ENCODE data around the gene COL8A2. TPM values are rescaled to one million over a fixed set of nuclear protein-coding genes. Genes with fewer than 3 reads are reported as not detected.

COL8A2 gene
- polyA plus RNA-seq, 3 donors from 2014 or later = 0.12 TPM; not detected in 2

DNA sequence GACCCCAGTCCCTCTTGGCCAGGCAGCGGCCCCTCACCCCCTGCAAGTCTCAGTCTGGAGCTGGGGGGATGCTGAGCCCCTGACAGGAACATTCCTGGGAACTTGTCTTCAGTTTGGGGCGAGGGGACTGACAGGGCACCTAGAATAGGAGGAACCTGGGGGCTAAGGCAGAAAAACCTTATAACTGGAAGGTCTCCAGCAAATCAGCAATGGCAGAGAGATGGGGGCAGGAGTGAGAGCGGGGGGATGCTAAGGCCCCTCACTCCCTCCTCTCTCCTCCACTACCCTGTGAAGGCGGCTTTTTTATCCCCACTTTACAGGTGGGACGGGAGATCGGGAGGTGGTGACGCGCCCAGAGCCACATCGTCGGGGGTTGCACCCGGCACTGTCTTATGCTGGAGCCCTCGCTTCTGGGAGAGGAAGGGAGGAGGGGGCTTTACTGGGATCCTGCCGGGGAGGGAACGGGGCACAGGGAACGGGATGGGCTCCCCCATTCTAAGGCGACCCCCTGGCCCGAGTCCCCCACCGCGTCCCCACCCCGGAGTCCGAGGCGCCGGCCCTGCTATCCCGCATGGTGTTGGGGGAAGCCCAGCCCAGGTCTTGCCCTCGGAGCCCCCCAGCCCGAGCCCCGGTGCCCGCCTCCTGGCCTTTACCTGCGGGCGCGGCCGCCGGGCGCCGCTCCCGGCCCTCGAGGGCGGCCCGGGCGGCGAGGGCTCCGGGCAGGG lies 456 bp downstream of the COL8A2 start:
- H3K4me3 Mint-ChIP-seq = peak overlapping the region; percentile 33 to 68 (median 60)
- peaks cover 23 to 24% of the 10 kb centered on the region in 2 donors for H3K4me1 Mint-ChIP-seq
- peaks cover 0 to 15% (median 7%) of the 10 kb centered on the region in 3 donors for H3K27me3 Mint-ChIP-seq (ENCODE audit: low read depth in 3 of 3)
- no peak for DNase-seq
- H3K36me3 Mint-ChIP-seq = peaks cover 0 to 3% (median 0%) of the 10 kb centered on the region in 3 donors
- H3K9me3 Mint-ChIP-seq = no peaks in the 10 kb centered on the region
- H3K27ac Mint-ChIP-seq = no peak overlapping the region

DNA sequence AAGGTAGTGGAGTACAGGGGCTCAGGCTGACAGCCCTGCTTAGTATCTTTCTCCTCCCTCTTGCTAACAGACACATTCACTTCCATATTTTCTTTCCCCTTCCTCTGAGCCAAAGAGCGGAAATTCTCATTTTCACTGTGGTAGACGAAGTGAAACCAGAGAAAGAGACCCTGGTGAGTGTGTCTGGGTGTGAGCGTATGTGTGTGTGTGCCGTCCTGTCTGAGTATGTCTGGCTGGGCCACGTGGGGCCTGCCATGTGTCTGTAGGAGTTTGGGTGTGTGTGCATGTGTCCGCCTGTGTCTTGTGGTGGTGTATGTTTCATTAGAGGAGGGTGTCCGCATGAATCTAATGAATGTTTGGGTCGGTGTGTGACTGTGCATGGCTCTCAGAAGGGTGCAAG lies 1.7 kb downstream of the COL8A2 start:
- Mint-ChIP-seq H3K27ac (peak overlapping the region in 1 of 6 donors; percentile 73), H3K27me3 (ENCODE audit: low read depth in 3 of 3) (peaks cover 0 to 15% (median 7%) of the 10 kb centered on the region in 3 donors), H3K36me3 (peaks cover 0 to 3% (median 0%) of the 10 kb centered on the region in 3 donors), H3K4me1 (peaks cover 23 to 24% of the 10 kb centered on the region in 2 donors), H3K9me3 (no peaks in the 10 kb centered on the region), H3K4me3 (peak overlapping the region; percentile 0 to 77 (median 2))
- peak; percentile 12 to 26 (median 17) for DNase-seq

DNA sequence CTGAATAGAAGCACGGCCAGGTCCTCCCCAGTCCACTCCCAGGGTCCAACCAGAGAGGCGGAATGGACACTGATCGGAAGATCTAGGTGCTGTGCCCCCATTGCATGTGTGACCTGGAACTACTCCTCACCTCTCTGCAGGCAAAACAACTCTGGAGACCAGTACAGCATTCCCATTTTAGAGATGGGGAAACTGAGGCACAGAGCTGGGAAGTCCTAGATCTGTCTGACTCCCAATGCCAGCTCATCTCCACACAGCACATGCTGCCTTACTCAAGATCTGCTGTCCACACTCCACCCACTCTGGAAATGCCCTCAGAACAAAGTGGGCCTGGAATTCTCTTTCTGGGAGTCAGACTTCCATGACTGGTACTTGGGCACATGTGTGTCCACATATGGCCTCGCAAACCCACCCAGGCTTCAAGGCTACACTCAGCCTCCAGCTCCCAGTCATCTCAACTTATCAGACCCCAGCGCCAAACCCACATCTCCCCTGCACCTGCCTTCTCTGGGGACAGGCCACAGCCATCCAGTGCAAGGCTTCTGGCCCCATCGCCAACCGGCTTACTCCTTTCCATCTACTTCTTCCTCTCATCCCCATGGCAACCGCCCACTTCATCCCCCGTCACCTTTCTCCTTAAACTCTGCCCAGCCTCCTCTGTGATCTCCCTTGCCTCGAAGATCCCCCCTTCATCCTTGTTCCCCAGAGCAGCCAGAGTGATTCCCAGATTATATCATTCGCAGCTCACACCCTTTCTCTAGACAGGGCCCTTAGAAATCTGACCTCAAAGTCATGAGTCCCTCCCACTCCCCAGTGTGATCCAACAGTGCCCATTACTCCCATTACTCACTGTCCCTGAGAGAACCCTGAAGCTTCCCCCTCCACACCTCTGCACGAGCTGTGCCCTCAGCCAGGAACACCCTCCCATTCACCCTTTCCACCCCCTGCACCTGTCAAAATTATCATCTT lies 2.7 kb downstream of the COL8A2 start:
- Mint-ChIP-seq H3K9me3 (no peaks in the 10 kb centered on the region), H3K36me3 (peaks cover 0 to 3% (median 0%) of the 10 kb centered on the region in 3 donors), H3K4me3 (no peak overlapping the region), H3K4me1 (peaks cover 23 to 24% of the 10 kb centered on the region in 2 donors), H3K27ac (no peak overlapping the region), H3K27me3 (ENCODE audit: low read depth in 3 of 3) (peaks cover 0 to 15% (median 7%) of the 10 kb centered on the region in 3 donors)
- DNase-seq = no peak

DNA sequence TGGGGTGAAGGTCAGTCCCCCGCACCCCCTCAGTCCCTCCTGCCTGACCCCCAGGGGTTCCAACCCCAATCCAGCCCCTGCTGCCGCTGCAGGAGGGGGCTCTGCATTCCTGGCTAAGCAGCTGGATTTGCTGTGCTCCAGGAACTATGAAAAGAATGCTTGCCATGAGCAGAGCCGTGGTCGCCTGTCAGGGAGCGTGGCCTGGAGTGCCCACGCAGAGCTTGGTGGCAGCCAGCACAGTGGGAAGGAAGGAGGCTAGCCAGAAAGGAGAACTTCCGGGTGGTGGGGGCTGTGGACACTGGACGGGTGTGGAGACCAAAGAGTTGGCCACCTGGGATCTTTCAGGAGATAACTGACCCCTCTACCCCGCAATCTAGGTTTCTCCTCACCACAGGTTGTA lies 5.6 kb downstream of the COL8A2 start:
- Mint-ChIP-seq H3K4me1 (peaks cover 9 to 14% of the 10 kb centered on the region in 2 donors), H3K4me3 (no peak overlapping the region), H3K27me3 (ENCODE audit: low read depth in 3 of 3) (peaks cover 0 to 11% (median 9%) of the 10 kb centered on the region in 3 donors), H3K27ac (no peak overlapping the region), H3K9me3 (no peaks in the 10 kb centered on the region), H3K36me3 (peaks cover 0 to 3% (median 0%) of the 10 kb centered on the region in 3 donors)
- no peak for DNase-seq

DNA sequence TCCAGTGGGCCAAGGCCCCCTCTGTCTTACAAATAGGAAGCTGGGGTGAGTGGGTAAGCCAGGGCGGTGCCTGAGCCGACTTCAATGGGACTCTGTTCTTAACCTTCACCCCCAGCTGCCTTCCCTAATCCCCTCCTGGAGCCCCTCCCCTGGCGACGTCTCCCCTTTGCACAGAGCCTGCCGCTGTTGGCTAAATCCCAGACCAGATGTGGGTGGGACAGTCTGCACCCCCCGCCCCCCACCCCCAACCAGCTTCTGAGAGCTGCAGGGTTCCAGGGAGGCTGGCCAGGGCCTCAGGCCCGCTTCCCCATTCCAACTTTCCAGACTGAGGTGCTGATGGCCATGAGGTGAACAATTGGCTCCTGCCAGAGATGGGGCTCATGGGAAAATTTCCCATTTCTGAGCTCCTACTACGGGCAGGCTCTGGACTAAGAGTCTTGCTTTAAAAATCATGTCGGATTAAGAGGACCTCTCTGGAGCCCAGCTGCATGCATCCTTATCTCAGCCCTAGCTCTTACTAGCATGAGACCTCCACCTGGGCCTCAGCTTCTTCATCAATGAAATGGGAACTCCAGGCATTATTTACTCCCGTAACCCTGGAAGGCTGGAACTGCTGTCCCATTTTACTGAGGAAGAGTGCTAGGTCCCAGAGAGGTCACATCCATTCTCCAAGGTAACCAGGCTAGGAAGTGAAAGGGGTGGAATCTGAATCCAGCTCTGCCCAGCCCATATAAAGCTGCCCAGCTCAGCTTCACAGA lies 6.4 kb downstream of the COL8A2 start:
- Mint-ChIP-seq H3K27ac (no peak overlapping the region), H3K27me3 (ENCODE audit: low read depth in 3 of 3) (peaks cover 0 to 9% (median 6%) of the 10 kb centered on the region in 3 donors), H3K36me3 (peaks cover 0 to 3% (median 0%) of the 10 kb centered on the region in 3 donors), H3K4me3 (no peak overlapping the region), H3K9me3 (no peaks in the 10 kb centered on the region), H3K4me1 (peaks cover 4 to 6% of the 10 kb centered on the region in 2 donors)
- DNase-seq = no peak

DNA sequence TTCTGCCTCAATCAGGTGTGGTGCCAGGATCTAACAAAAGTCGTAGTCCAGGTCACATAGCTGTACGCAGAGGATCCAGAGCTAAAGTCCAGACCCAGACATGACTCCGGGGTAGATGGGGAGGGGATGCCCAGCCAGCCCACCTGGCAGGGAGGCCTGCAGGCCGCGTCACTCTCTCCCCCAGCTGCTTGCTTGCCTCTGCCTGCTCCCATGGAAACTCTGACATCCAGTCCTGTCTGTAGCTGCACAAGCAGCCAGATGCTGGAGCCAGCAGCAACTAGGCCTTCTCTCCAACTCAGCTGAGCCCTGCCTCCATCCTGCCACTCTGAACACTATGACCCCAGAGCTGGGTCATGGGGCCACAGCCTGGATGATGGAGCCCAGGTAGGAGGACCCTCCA lies 8.1 kb downstream of the COL8A2 start:
- H3K27me3 Mint-ChIP-seq (ENCODE audit: low read depth in 3 of 3) = peaks cover 0 to 6% (median 2%) of the 10 kb centered on the region in 3 donors

DNA sequence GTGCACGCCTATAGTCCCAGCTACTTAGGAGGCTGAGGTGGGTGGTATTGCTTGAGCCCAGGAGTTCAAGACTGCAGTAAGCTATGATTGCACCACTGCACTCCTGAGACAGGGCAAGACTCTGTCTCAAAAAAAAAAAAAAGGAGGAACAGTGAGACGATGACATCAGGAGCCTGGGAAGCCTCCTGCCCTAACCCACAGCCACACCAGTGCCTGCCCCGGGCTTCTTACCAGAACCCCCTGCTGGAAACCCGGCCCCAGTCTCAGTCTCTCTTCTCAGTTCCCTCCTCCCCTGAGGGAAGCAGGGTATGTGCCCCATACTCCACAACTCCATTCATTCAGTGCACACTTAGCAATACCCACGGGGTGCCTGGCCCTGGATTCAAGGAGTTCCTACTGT lies 9.1 kb downstream of the COL8A2 start:
- no peak overlapping the region for H3K27ac Mint-ChIP-seq
- no peaks in the 10 kb centered on the region for H3K9me3 Mint-ChIP-seq
- no peaks in the 10 kb centered on the region for H3K4me1 Mint-ChIP-seq
- no peak for DNase-seq
- no peak overlapping the region for H3K4me3 Mint-ChIP-seq
- H3K36me3 Mint-ChIP-seq = no peaks in the 10 kb centered on the region
- H3K27me3 Mint-ChIP-seq (ENCODE audit: low read depth in 3 of 3) = peaks cover 0 to 6% (median 2%) of the 10 kb centered on the region in 3 donors

More for the DNA sequence above, 8.1 kb downstream of the COL8A2 start:
- Mint-ChIP-seq H3K4me1 (no peaks in the 10 kb centered on the region), H3K27ac (no peak overlapping the region), H3K4me3 (no peak overlapping the region), H3K36me3 (no peaks in the 10 kb centered on the region), H3K9me3 (no peaks in the 10 kb centered on the region)
- no peak for DNase-seq

DNA sequence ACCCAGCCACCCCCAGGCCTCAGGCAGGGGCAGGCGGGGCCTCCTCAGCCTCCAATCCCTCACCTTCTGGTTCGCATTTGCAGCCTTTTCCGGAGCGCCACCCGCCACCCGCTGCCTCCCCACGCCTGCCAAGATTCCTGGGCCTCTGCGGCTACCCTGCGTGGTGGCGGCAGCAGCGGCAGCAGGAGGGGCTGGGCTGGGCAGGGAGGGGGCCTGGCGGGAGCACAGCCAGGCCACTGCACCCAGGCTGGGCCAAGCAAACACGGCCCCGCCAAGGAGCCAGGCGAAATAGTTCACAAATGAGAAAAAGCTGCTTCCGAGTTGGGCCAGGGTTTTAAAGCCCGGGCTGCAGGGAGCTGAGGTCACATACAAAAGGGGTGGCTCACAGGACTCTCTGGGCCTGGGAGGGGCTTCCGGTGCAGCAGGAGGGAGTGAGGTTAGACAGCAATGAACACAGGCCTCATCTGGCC lies 9.8 kb downstream of the COL8A2 start:
- Mint-ChIP-seq H3K27me3 (ENCODE audit: low read depth in 3 of 3) (peaks cover 0 to 6% (median 2%) of the 10 kb centered on the region in 3 donors), H3K9me3 (no peaks in the 10 kb centered on the region), H3K4me1 (no peaks in the 10 kb centered on the region), H3K36me3 (no peaks in the 10 kb centered on the region), H3K27ac (no peak overlapping the region), H3K4me3 (no peak overlapping the region)
- DNase-seq = no peak

DNA sequence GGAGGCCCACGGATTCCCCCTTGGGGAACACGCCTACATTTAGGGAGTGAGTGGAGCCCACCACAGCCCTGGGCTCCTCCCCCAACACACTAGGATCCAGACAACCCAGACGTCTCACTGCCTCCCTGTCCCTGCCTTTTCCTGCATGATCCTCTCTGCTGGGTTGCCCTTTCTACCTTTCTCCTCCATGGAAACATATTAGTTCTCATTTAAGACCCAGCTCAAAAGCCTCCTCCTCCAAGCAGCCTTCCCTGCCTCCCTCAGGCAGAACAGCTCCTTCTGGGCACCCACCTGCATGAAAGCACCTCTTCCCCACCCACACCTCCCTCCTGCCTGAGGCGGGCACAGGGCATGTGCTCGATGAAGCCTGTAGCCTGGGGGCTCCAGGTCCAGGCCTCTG lies 10.7 kb downstream of the COL8A2 start:
- H3K4me3 Mint-ChIP-seq = no peak overlapping the region
- H3K27me3 Mint-ChIP-seq (ENCODE audit: low read depth in 3 of 3) = peaks cover 0 to 6% (median 0%) of the 10 kb centered on the region in 3 donors

DNA sequence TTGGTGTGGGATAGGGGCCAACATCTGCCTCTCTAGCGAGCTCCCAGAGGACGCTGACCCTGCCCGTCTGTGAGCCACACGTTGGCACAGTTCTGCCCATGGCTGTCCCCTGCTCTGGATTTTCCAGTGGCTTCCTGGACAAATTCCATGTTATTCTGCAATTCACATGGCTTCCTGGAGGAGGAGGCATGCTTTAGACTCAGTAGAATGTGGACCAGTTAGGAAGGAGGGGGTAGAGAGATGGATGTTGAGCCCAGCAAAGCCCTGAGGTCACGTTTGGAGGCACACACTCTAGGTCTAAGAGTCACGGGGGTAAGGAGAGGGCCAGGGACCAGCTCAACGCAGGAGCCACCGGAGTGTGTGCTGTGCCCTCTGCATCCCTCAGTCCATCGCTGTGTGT lies 12.2 kb downstream of the COL8A2 start:
- Mint-ChIP-seq H3K36me3 (no peaks in the 10 kb centered on the region), H3K9me3 (peaks cover 0 to 2% (median 0%) of the 10 kb centered on the region in 6 donors), H3K4me3 (no peak overlapping the region), H3K27ac (no peak overlapping the region), H3K4me1 (peaks cover 1 to 6% of the 10 kb centered on the region in 2 donors), H3K27me3 (ENCODE audit: low read depth in 3 of 3) (peaks cover 0 to 6% (median 0%) of the 10 kb centered on the region in 3 donors)
- DNase-seq = no peak

More for the DNA sequence above, 10.7 kb downstream of the COL8A2 start:
- peaks cover 0 to 1% of the 10 kb centered on the region in 2 donors for H3K4me1 Mint-ChIP-seq
- H3K9me3 Mint-ChIP-seq = peaks cover 0 to 2% (median 0%) of the 10 kb centered on the region in 6 donors
- no peaks in the 10 kb centered on the region for H3K36me3 Mint-ChIP-seq
- DNase-seq = no peak
- H3K27ac Mint-ChIP-seq = no peak overlapping the region

DNA sequence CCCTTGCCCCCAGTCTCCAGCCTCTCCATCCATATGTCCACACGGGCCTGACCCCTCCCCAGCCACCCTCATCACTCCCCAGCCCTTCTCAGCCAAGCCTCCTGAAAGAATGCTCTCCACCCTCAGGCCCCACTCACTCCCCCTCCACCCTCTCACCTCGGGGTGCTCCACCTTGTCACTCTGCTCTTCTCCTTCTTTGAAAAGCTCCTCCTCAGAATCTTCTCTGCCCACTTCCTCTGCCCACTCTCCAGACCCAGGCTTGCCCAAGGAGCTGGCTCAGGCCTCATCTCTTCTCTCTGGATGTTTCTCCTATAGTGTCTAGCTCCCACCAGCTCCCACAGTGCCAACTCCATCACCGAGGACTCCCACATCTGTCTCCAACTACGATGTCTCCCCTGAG lies 13.9 kb downstream of the COL8A2 start:
- Mint-ChIP-seq H3K4me3 (no peak overlapping the region), H3K36me3 (no peaks in the 10 kb centered on the region), H3K27me3 (ENCODE audit: low read depth in 3 of 3) (peaks cover 0 to 5% (median 0%) of the 10 kb centered on the region in 3 donors), H3K4me1 (peaks cover 1 to 6% of the 10 kb centered on the region in 2 donors), H3K27ac (no peak overlapping the region), H3K9me3 (peaks cover 0 to 2% (median 0%) of the 10 kb centered on the region in 6 donors)
- no peak for DNase-seq

DNA sequence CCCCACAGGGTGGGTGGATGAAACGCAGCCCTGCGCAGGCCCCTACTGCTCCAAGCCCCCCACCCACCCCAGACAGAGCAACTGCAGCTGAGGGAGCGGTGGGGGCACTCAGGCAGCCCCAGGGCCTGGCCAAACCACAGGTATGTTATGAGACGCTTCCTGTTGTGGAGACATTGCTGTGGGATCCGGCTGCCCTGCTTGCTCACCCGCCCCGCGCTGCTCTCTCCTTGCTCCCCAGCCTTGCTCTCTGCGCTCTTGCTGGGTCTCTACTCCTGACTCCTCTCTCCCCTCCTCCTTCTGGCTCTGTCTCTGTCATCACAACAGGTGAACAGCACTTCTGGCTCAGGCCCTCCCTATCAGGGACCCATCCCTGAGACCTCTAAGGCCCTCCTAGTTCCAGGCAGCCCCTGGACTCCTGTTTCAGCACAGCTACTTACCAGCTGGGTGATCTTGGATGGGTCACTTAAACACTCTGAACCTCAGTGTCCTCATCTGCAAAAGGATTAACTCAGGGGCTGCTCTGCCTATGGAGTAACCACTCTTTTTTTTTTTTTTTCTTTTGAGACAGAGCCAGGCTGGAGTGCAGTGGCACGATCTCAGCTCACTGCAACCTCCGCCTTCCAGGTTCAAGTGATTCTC lies 15.9 kb downstream of the COL8A2 start:
- DNase-seq = peak in 1 of 3 donors; percentile 24
- no peaks in the 10 kb centered on the region for H3K36me3 Mint-ChIP-seq
- H3K9me3 Mint-ChIP-seq = peaks cover 0 to 2% (median 0%) of the 10 kb centered on the region in 6 donors
- H3K4me3 Mint-ChIP-seq = peak overlapping the region in 2 of 5 donors; percentile 12 to 22
- peaks cover 1 to 6% of the 10 kb centered on the region in 2 donors for H3K4me1 Mint-ChIP-seq
- peaks cover 0 to 4% (median 0%) of the 10 kb centered on the region in 3 donors for H3K27me3 Mint-ChIP-seq (ENCODE audit: low read depth in 3 of 3)
- H3K27ac Mint-ChIP-seq = peak overlapping the region in 2 of 6 donors; percentile 29 to 58

Data from immature natural killer cell (primary cell).